A673 (cell line): ENCODE data around the gene CDH4. TPM values are rescaled to one million over a fixed set of nuclear protein-coding genes. Genes with fewer than 3 reads are reported as not detected.

Experiments used
- BruUV-seq: library from RNA; stranded (reverse); fragments of 400-500 nt; replicated peaks from 2 replicates; lab custom pipeline; 2021; lab: Mats Ljungman, UMichigan
- CTCF ChIA-PET: fragments of 300-600 bp; sonication (Branson Sonifier 250); formaldehyde crosslinking; loops from one replicate; lab custom pipeline; 2022; ENCODE audit warnings: antibody characterized with exemption; lab: Charles Lee
- POLR2A ChIA-PET: fragments of 300-600 bp; sonication (Branson Sonifier 250); formaldehyde crosslinking; loops from one replicate; lab custom pipeline; 2022; ENCODE audit warnings: antibody characterized with exemption; ENCODE audit not compliant: low non-redundant PET; lab: Charles Lee
- DNase-seq: peaks from one replicate; pipeline ENCODE4 v3.0.0-alpha.2; 2015; ENCODE audit warnings: low spot score
- H3K27ac ChIP-seq: fragments of 200-600 bp; sonication (generic); 2 replicates; pipeline ENCODE4 v1.5.1; 2016; ENCODE audit warnings: mixed run types, low read depth, mild to moderate bottlenecking, mixed read lengths, antibody characterized with exemption, low read length; ENCODE audit not compliant: poor library complexity, severe bottlenecking
- H3K27me3 ChIP-seq: fragments of 200-600 bp; sonication (generic); replicated peaks from 2 replicates; pipeline ENCODE4 v1.6.1; 2017; ENCODE audit warnings: mixed run types, low read depth, mild to moderate bottlenecking, mixed read lengths, antibody characterized with exemption, low read length; ENCODE audit not compliant: insufficient read depth, poor library complexity
- H3K36me3 ChIP-seq: fragments of 200-600 bp; sonication (generic); 2 replicates; pipeline ENCODE4 v1.6.1; 2016; ENCODE audit warnings: mixed run types, mild to moderate bottlenecking, mixed read lengths, antibody characterized with exemption, low read length; ENCODE audit not compliant: insufficient read depth, poor library complexity, severe bottlenecking
- H3K4me1 ChIP-seq: fragments of 200-600 bp; sonication (generic); 2 replicates; pipeline ENCODE4 v1.6.1; 2017; ENCODE audit warnings: mixed run types, mild to moderate bottlenecking, mixed read lengths, antibody characterized with exemption, low read length; ENCODE audit not compliant: insufficient read depth, poor library complexity, severe bottlenecking
- H3K4me3 ChIP-seq: fragments of 200-600 bp; sonication (generic); 2 replicates; pipeline ENCODE4 v1.5.1; 2016; ENCODE audit warnings: low read depth, mixed run types, mild to moderate bottlenecking, mixed read lengths, low read length; ENCODE audit not compliant: poor library complexity, severe bottlenecking
- H3K9me3 ChIP-seq: fragments of 200-600 bp; sonication (generic); 2 replicates; pipeline ENCODE4 v1.6.1; 2016; ENCODE audit warnings: mixed run types, low read depth, mild to moderate bottlenecking, mixed read lengths, antibody characterized with exemption, low read length; ENCODE audit not compliant: poor library complexity, severe bottlenecking
- EZH2 ChIP-seq: fragments of 200-600 bp; sonication (generic); IDR thresholded peaks from 2 replicates; pipeline ENCODE4 v1.6.1; 2017; ENCODE audit warnings: borderline replicate concordance, low read depth, mild to moderate bottlenecking, mixed read lengths, antibody characterized with exemption, low read length; ENCODE audit not compliant: poor library complexity, severe bottlenecking
- intact Hi-C: fragments of 100-400 bp; cut with micrococcal nuclease; formaldehyde crosslinking; loops from one replicate; pipeline ENCODE4 v1.10.0; 2022; ENCODE audit not compliant: unreplicated experiment
- total RNA-seq: library from RNA; stranded (reverse); gene quantifications from 2 replicates; pipeline ENCODE4 v1.2.3, GENCODE V29; 2021
- TF ChIP-seq, protein P1 (sequence below): fragments of 300-800, 200-600 bp; sonication (generic); conservative IDR thresholded peaks from 2 replicates; pipeline ENCODE4 v1.5.1; 2017; ENCODE audit warnings: low read depth, mild to moderate bottlenecking, antibody characterized with exemption, low read length, moderate library complexity, mixed read lengths

CDH4 gene
- total RNA-seq, 1 experiment from 2014 or later, result 8.3 TPM

DNA sequence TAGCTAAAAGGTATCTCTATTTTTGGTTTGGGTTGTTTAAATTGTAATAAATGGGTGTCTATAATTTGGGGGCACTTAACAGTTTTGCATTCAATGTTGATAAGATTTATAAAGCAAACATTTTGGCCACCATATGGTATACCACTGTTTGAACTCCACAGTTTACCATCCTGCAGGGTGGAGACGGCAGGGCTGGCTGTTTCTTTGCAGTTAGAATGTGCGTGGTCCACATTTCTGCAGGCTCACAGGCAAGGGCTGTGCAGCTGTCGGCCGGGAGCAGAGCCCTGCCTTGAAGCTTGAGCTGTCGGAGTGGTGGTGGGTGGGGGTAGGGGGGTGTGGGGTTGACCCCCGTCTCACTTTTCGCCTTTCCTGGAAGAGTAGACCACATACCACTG is 135.9 kb downstream of the CDH4 start:
- CTCF ChIA-PET, result no interaction called here
- H3K27ac ChIP-seq, result no peak overlapping the region
- no peaks in the 10 kb centered on the region for H3K27me3 ChIP-seq
- no peaks in the 10 kb centered on the region for H3K36me3 ChIP-seq
- no peak for DNase-seq
- H3K4me1 ChIP-seq, result peaks cover 19% of the 10 kb centered on the region
- no peaks in the 10 kb centered on the region for H3K9me3 ChIP-seq
- BruUV-seq, result no TSS peak
- intact Hi-C loops, result no loop called here
- POLR2A ChIA-PET, result interaction anchor here (0.8 kb wide), 1 partner anchor 48 kb away, joined by 12 read pairs; no protein-coding TSS in a partner anchor
- H3K4me3 ChIP-seq, result peak overlapping the region; percentile 26
- TF ChIP-seq EZH2, result no peak
- TF ChIP-seq, protein P1, sequence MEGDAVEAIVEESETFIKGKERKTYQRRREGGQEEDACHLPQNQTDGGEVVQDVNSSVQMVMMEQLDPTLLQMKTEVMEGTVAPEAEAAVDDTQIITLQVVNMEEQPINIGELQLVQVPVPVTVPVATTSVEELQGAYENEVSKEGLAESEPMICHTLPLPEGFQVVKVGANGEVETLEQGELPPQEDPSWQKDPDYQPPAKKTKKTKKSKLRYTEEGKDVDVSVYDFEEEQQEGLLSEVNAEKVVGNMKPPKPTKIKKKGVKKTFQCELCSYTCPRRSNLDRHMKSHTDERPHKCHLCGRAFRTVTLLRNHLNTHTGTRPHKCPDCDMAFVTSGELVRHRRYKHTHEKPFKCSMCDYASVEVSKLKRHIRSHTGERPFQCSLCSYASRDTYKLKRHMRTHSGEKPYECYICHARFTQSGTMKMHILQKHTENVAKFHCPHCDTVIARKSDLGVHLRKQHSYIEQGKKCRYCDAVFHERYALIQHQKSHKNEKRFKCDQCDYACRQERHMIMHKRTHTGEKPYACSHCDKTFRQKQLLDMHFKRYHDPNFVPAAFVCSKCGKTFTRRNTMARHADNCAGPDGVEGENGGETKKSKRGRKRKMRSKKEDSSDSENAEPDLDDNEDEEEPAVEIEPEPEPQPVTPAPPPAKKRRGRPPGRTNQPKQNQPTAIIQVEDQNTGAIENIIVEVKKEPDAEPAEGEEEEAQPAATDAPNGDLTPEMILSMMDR, result no peak

- TF ChIP-seq, protein P1, result no peak
- TF ChIP-seq EZH2, result no peak
- ChIA-PET POLR2A (no interaction called here), CTCF (no interaction called here)
- Histone ChIP-seq H3K36me3 (no peaks in the 10 kb centered on the region), H3K4me3 (no peak overlapping the region), H3K27me3 (no peaks in the 10 kb centered on the region), H3K9me3 (no peaks in the 10 kb centered on the region), H3K4me1 (peaks cover 19% of the 10 kb centered on the region), H3K27ac (no peak overlapping the region)
- intact Hi-C loops, result no loop called here
- no peak for DNase-seq
- BruUV-seq, result no TSS peak
These were observed 137.0 kb downstream of the CDH4 start for GRCh38 chr20:61389077-61389476.

- BruUV-seq, result no TSS peak
- H3K4me3 ChIP-seq, result no peak overlapping the region
- TF ChIP-seq, protein P1, result no peak
- TF ChIP-seq EZH2, result no peak
- DNase-seq, result no peak
- no peaks in the 10 kb centered on the region for H3K9me3 ChIP-seq
- H3K27me3 ChIP-seq, result no peaks in the 10 kb centered on the region
- CTCF ChIA-PET, result no interaction called here
- H3K4me1 ChIP-seq, result peaks cover 19% of the 10 kb centered on the region
- intact Hi-C loops, result no loop called here
- no peaks in the 10 kb centered on the region for H3K36me3 ChIP-seq
- POLR2A ChIA-PET, result no interaction called here
- H3K27ac ChIP-seq, result no peak overlapping the region
These were observed 139.1 kb downstream of the CDH4 start for GRCh38 chr20:61391185-61391584.
